AG04449 (cell line): ENCODE data around the gene CDH13.

Experiments
- CTCF ChIA-PET: fragments of 350-600 bp; formaldehyde crosslinking; extraction: SDS; loops from one replicate; lab custom pipeline; 2021; ENCODE audit warnings: antibody characterized with exemption; lab: Yijun Ruan, JAX
- POLR2A ChIA-PET: fragments of 400-600, 350-600 bp; formaldehyde crosslinking; extraction: SDS; loops from one replicate; lab custom pipeline; 2020; ENCODE audit warnings: antibody characterized with exemption, inconsistent platforms; lab: Yijun Ruan, JAX
- DNase-seq: peaks from one replicate; pipeline ENCODE4 v3.0.0-alpha.2; 2010; ENCODE audit warnings: low read depth, low spot score
- H3K4me3 ChIP-seq: 2 replicates; pipeline ENCODE4 v1.5.1; 2011; ENCODE audit warnings: low read depth, mild to moderate bottlenecking, control low read depth, low read length
- TF ChIP-seq, protein P1 (sequence below): IDR thresholded peaks from one replicate; pipeline ENCODE4 v1.5.1; 2011; ENCODE audit warnings: mild to moderate bottlenecking, moderate library complexity, low read length, control low read depth, inconsistent platforms; ENCODE audit not compliant: insufficient read depth; ENCODE audit errors: missing control alignments

CDH13 gene

DNA sequence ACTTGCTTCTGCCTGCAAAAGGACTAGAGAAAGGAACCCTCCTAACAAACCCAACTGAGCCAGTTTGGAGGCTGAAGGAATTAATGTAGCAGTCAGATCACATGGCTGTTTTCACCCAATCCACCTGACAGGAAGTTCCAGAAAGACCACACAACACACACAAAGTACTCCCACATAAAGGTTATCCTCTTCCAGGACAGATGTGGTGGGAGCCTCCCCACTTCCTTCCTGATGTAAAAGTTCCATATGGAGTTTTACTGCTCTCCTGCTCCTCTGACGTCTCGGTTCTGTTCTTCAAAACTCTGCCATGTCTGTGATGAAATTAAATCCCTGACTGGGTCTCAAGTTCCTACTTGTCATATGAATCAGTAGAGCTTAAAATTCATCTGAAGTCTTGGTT lies 684.0 kb downstream of the CDH13 start:
- ChIA-PET POLR2A (no interaction called here), CTCF (no interaction called here)
- no peak for DNase-seq
- TF ChIP-seq, protein P1, sequence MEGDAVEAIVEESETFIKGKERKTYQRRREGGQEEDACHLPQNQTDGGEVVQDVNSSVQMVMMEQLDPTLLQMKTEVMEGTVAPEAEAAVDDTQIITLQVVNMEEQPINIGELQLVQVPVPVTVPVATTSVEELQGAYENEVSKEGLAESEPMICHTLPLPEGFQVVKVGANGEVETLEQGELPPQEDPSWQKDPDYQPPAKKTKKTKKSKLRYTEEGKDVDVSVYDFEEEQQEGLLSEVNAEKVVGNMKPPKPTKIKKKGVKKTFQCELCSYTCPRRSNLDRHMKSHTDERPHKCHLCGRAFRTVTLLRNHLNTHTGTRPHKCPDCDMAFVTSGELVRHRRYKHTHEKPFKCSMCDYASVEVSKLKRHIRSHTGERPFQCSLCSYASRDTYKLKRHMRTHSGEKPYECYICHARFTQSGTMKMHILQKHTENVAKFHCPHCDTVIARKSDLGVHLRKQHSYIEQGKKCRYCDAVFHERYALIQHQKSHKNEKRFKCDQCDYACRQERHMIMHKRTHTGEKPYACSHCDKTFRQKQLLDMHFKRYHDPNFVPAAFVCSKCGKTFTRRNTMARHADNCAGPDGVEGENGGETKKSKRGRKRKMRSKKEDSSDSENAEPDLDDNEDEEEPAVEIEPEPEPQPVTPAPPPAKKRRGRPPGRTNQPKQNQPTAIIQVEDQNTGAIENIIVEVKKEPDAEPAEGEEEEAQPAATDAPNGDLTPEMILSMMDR = no peak
- H3K4me3 ChIP-seq = no peak overlapping the region

- DNase-seq = no peak
- ChIA-PET POLR2A (no interaction called here), CTCF (interaction anchor here (1.3 kb wide), 1 partner anchor 9 kb away, joined by 3 read pairs; no protein-coding TSS in a partner anchor)
- TF ChIP-seq, protein P1 = no peak
- H3K4me3 ChIP-seq = no peak overlapping the region
Observed at GRCh38 chr16:83312015-83312717, 685.4 kb downstream of the CDH13 start.

GRCh38 chr16:83312718-83313245 lies 686.0 kb downstream of the CDH13 start:
- DNase-seq = no peak
- CTCF ChIA-PET = interaction anchor here (1.2 to 1.3 kb wide), 2 partner anchors 8 to 24 kb away, joined by 3 read pairs; no protein-coding TSS in a partner anchor
- H3K4me3 ChIP-seq = no peak overlapping the region
- POLR2A ChIA-PET = no interaction called here
- TF ChIP-seq, protein P1 = no peak

- no peak overlapping the region for H3K4me3 ChIP-seq
- ChIA-PET POLR2A (interaction anchor here (0.6 kb wide), 1 partner anchor 88 kb away, joined by 3 read pairs; no protein-coding TSS in a partner anchor), CTCF (interaction anchor here (2.4 kb wide), 1 partner anchor 41 kb away, joined by 8 read pairs; no protein-coding TSS in a partner anchor)
- DNase-seq = no peak
- TF ChIP-seq, protein P1 = no peak
Observed at GRCh38 chr16:83315271-83315670, 688.5 kb downstream of the CDH13 start.

DNA sequence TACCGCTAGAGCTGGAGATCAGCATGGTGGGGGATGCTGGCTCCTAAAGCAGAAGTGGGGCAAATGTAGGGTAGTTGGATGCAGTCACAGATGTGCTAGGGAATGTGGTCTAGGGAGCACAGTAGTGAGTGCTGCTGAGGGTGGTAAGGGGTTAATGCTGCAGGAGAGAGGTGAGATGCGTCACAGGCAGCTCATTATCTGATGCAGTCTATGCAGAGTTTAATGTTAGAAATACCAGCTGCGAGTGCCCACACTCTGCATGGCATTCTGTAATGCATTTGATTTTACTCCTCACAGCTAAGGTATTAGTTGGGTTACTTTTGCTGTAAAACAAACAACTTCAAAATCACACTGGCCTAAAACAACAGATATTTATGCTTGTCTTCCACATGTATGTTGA lies 689.7 kb downstream of the CDH13 start:
- DNase-seq = no peak
- TF ChIP-seq, protein P1 = no peak
- H3K4me3 ChIP-seq = no peak overlapping the region
- POLR2A ChIA-PET = no interaction called here
- CTCF ChIA-PET = no interaction called here

DNA sequence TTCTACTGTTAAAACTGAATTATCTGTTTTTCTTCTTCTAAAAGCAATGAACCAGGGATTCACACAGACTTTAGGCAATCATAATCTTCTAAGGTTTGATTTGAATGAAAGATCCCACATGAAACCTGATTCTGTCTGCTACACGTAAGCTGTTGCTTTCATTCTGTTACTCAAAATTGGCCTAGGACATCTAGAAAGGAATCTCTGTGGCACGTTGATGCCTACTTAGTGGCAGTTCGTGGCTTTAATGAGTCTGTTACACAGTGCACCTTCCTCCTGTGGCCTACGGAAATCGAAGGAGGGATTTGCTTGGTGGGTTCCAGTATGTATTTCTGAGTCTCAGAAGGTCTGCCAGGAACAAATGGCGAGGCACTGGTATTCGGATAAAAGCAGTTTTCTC lies 691.6 kb downstream of the CDH13 start:
- ChIA-PET CTCF (interaction anchor here (1.0 kb wide), 1 partner anchor 9 kb away, joined by 3 read pairs; no protein-coding TSS in a partner anchor), POLR2A (no interaction called here)
- no peak overlapping the region for H3K4me3 ChIP-seq
- TF ChIP-seq, protein P1 = no peak
- DNase-seq = no peak
